Measurements from ENCODE around the gene SSTR4. TPM values are rescaled to one million over a fixed set of nuclear protein-coding genes. Genes with fewer than 3 reads are reported as not detected.

The SSTR4 gene
- total and polyA plus RNA-seq, 2 of the 13 experiments (the other 11 are each of a cell fraction or from before 2014, with no cell fraction given) = not detected

DNA sequence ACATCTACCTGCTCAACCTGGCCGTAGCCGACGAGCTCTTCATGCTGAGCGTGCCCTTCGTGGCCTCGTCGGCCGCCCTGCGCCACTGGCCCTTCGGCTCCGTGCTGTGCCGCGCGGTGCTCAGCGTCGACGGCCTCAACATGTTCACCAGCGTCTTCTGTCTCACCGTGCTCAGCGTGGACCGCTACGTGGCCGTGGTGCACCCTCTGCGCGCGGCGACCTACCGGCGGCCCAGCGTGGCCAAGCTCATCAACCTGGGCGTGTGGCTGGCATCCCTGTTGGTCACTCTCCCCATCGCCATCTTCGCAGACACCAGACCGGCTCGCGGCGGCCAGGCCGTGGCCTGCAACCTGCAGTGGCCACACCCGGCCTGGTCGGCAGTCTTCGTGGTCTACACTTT lies 619 bp downstream of the SSTR4 start:
- H3K27ac ChIP-seq (ENCODE audit: extremely low read length, insufficient read depth, low read length) = no peak overlapping the region
- POLR2A ChIA-PET = no interaction called here
- intact Hi-C loops (cut with micrococcal nuclease; ENCODE audit: unreplicated experiment) = no loop called here

DNA sequence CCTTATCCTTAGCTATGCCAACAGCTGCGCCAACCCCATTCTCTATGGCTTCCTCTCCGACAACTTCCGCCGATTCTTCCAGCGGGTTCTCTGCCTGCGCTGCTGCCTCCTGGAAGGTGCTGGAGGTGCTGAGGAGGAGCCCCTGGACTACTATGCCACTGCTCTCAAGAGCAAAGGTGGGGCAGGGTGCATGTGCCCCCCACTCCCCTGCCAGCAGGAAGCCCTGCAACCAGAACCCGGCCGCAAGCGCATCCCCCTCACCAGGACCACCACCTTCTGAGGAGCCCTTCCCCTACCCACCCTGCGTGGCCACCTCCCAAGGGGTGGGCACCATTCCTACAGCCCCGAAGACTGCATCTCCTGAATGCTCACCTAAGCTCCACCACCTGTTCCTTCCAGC lies 1.3 kb downstream of the SSTR4 start:
- intact Hi-C loops (cut with micrococcal nuclease; ENCODE audit: unreplicated experiment) = no loop called here
- Histone ChIP-seq H3K27me3 (ENCODE audit: control insufficient read depth in 1 of 2, insufficient read depth in 2 of 2, low read length in 2 of 2) (peaks cover 2 to 39% of the 10 kb centered on the region in 2 experiments; a peak in 4 of 5 replicates), H3K9ac (ENCODE audit: insufficient read depth, low read depth, low read length) (no peak overlapping the region), H4K20me1 (ENCODE audit: insufficient read depth, low read length) (no peaks in the 10 kb centered on the region), H2AFZ (ENCODE audit: low read length) (no peak overlapping the region), H3K9me3 (ENCODE audit: low read length) (no peaks in the 10 kb centered on the region), H3K4me1 (ENCODE audit: insufficient read depth, low read length) (no peaks in the 10 kb centered on the region), H3K27ac (ENCODE audit: extremely low read length, insufficient read depth, low read length) (no peak overlapping the region), H3K4me2 (ENCODE audit: low read depth, low read length) (no peak overlapping the region), H3K36me3 (replicated peaks in 1 of 2; ENCODE audit: control insufficient read depth in 1 of 2, insufficient read depth in 2 of 2, low read length in 2 of 2) (no peaks in the 10 kb centered on the region), H3K79me2 (ENCODE audit: insufficient read depth, low read length) (no peaks in the 10 kb centered on the region), H3K4me3 (replicated peaks in 1 of 3; ENCODE audit: insufficient read depth in 1 of 3, low read depth in 2 of 3, low read length in 3 of 3) (no peak overlapping the region)
- ChIA-PET POLR2A (no interaction called here), CTCF (ENCODE audit: low intra/inter-chr PET ratio, low total read pairs) (no interaction called here)
- DNase-seq (ENCODE audit: low spot score) (no peak), FAIRE-seq (no peak), ATAC-seq (no peak)
- TF ChIP-seq, protein P1, sequence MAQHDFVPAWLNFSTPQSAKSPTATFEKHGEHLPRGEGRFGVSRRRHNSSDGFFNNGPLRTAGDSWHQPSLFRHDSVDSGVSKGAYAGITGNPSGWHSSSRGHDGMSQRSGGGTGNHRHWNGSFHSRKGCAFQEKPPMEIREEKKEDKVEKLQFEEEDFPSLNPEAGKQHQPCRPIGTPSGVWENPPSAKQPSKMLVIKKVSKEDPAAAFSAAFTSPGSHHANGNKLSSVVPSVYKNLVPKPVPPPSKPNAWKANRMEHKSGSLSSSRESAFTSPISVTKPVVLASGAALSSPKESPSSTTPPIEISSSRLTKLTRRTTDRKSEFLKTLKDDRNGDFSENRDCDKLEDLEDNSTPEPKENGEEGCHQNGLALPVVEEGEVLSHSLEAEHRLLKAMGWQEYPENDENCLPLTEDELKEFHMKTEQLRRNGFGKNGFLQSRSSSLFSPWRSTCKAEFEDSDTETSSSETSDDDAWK (CRISPR knock-in tag; IDR thresholded peaks at IDR 0.05) = no peak
- TF ChIP-seq, protein P2, sequence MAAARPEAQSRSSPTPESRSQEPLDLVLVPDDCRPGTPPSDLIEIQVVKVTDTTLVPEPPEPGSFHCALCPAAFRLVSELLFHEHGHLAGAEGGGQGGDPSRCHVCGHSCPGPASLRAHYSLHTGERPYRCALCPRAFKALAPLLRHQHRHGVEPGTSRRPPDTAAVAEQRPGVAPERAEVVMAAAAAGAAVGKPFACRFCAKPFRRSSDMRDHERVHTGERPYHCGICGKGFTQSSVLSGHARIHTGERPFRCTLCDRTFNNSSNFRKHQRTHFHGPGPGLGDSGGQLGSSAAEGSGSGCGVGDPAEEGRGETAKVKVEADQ (CRISPR knock-in tag; IDR thresholded peaks at IDR 0.05; ENCODE audit: borderline replicate concordance) = no peak
- TF ChIP-seq SCMH1 (CRISPR knock-in tag; IDR thresholded peaks at IDR 0.05; ENCODE audit: borderline replicate concordance) = no peak
- TF ChIP-seq HMG20A (CRISPR knock-in tag; IDR thresholded peaks at IDR 0.05; ENCODE audit: borderline replicate concordance) = no peak
- 50% methylated on average over 11 of the region's 11 CpGs for WGBS (ENCODE audit: low lambda C conversion rate)
- in situ Hi-C loops (cut with HindIII; ENCODE audit: extremely low pct_ligation_motif_present, low pct_unique_long_range_greater_than_20kb) = no loop called here
- no TSS peak for BruUV-seq (replicated peaks)

More for the DNA sequence above, 619 bp downstream of the SSTR4 start:
- Histone ChIP-seq H4K20me1 (ENCODE audit: insufficient read depth, low read length) (no peaks in the 10 kb centered on the region), H2AFZ (ENCODE audit: low read length) (no peak overlapping the region), H3K9ac (ENCODE audit: insufficient read depth, low read depth, low read length) (no peak overlapping the region), H3K4me2 (ENCODE audit: low read depth, low read length) (no peak overlapping the region), H3K79me2 (ENCODE audit: insufficient read depth, low read length) (no peaks in the 10 kb centered on the region), H3K27me3 (ENCODE audit: control insufficient read depth in 1 of 2, insufficient read depth in 2 of 2, low read length in 2 of 2) (peaks cover 2 to 41% of the 10 kb centered on the region in 2 experiments; a peak in 4 of 5 replicates), H3K4me3 (replicated peaks in 1 of 3; ENCODE audit: insufficient read depth in 1 of 3, low read depth in 2 of 3, low read length in 3 of 3) (no peak overlapping the region), H3K4me1 (ENCODE audit: insufficient read depth, low read length) (no peaks in the 10 kb centered on the region), H3K9me3 (ENCODE audit: low read length) (no peaks in the 10 kb centered on the region), H3K36me3 (replicated peaks in 1 of 2; ENCODE audit: control insufficient read depth in 1 of 2, insufficient read depth in 2 of 2, low read length in 2 of 2) (no peaks in the 10 kb centered on the region)
- CTCF ChIA-PET (ENCODE audit: low intra/inter-chr PET ratio, low total read pairs) = no interaction called here
- in situ Hi-C loops (cut with HindIII; ENCODE audit: extremely low pct_ligation_motif_present, low pct_unique_long_range_greater_than_20kb) = no loop called here
- TF ChIP-seq ZMAT3 (CRISPR knock-in tag; conservative IDR thresholded peaks at IDR 0.05) (no peak), TBP (CRISPR knock-in tag; IDR thresholded peaks at IDR 0.05) (no peak), DNMT1 (CRISPR knock-in tag; IDR thresholded peaks at IDR 0.05) (0 out of 2 replicates have a peak, but pooled peaks have one; percentile 30), HNF4A (CRISPR knock-in tag; IDR thresholded peaks at IDR 0.05) (no peak)
- TF ChIP-seq, protein P3, sequence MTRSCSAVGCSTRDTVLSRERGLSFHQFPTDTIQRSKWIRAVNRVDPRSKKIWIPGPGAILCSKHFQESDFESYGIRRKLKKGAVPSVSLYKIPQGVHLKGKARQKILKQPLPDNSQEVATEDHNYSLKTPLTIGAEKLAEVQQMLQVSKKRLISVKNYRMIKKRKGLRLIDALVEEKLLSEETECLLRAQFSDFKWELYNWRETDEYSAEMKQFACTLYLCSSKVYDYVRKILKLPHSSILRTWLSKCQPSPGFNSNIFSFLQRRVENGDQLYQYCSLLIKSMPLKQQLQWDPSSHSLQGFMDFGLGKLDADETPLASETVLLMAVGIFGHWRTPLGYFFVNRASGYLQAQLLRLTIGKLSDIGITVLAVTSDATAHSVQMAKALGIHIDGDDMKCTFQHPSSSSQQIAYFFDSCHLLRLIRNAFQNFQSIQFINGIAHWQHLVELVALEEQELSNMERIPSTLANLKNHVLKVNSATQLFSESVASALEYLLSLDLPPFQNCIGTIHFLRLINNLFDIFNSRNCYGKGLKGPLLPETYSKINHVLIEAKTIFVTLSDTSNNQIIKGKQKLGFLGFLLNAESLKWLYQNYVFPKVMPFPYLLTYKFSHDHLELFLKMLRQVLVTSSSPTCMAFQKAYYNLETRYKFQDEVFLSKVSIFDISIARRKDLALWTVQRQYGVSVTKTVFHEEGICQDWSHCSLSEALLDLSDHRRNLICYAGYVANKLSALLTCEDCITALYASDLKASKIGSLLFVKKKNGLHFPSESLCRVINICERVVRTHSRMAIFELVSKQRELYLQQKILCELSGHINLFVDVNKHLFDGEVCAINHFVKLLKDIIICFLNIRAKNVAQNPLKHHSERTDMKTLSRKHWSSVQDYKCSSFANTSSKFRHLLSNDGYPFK (CRISPR knock-in tag; IDR thresholded peaks at IDR 0.05; ENCODE audit: borderline replicate concordance) = no peak
- no peak for ATAC-seq
- FAIRE-seq = no peak
- BruUV-seq (replicated peaks) = no TSS peak
- DNase-seq (ENCODE audit: low spot score) = no peak
- WGBS (ENCODE audit: low lambda C conversion rate) = 79% methylated on average over 41 of the region's 41 CpGs

Measured in HepG2 (cell line).